Muscle layer of duodenum (tissue), 2 donors: Measurements from ENCODE around the gene CRTC3.

ENCODE experiments used
- H3K27ac ChIP-seq: one replicate; pipeline ENCODE4 v1.7.0; 2013; ENCODE audit warnings: mild to moderate bottlenecking, low read length
- H3K27me3 ChIP-seq: one replicate; pipeline ENCODE4 v1.7.0; 2013; ENCODE audit warnings: low read depth, mild to moderate bottlenecking, control low read depth, low read length
- H3K36me3 ChIP-seq, 2 donors: one replicate each; pipeline ENCODE4 v1.7.0; 2013; ENCODE audit warnings: low read length in 2 of 2, control low read depth in 1 of 2, mild to moderate bottlenecking in 1 of 2; ENCODE audit not compliant: insufficient read depth in 2 of 2, control insufficient read depth in 1 of 2
- H3K4me1 ChIP-seq, 2 donors: one replicate each; pipeline ENCODE4 v1.7.0; 2013; ENCODE audit warnings: low read length in 2 of 2, mild to moderate bottlenecking in 2 of 2, control low read depth in 1 of 2, moderate library complexity in 1 of 2; ENCODE audit not compliant: insufficient read depth in 2 of 2, control insufficient read depth in 1 of 2
- H3K4me3 ChIP-seq, 2 donors: one replicate each; pipeline ENCODE4 v1.7.0; 2013; ENCODE audit warnings: low read length in 2 of 2, low read depth in 1 of 2, mild to moderate bottlenecking in 1 of 2
- H3K9me3 ChIP-seq, 2 donors: one replicate each; pipeline ENCODE4 v1.7.0; 2013; ENCODE audit warnings: low read length in 2 of 2, control low read depth in 1 of 2, mild to moderate bottlenecking in 1 of 2; ENCODE audit not compliant: control insufficient read depth in 1 of 2
- donor health status: healthy.

The CRTC3 gene

DNA sequence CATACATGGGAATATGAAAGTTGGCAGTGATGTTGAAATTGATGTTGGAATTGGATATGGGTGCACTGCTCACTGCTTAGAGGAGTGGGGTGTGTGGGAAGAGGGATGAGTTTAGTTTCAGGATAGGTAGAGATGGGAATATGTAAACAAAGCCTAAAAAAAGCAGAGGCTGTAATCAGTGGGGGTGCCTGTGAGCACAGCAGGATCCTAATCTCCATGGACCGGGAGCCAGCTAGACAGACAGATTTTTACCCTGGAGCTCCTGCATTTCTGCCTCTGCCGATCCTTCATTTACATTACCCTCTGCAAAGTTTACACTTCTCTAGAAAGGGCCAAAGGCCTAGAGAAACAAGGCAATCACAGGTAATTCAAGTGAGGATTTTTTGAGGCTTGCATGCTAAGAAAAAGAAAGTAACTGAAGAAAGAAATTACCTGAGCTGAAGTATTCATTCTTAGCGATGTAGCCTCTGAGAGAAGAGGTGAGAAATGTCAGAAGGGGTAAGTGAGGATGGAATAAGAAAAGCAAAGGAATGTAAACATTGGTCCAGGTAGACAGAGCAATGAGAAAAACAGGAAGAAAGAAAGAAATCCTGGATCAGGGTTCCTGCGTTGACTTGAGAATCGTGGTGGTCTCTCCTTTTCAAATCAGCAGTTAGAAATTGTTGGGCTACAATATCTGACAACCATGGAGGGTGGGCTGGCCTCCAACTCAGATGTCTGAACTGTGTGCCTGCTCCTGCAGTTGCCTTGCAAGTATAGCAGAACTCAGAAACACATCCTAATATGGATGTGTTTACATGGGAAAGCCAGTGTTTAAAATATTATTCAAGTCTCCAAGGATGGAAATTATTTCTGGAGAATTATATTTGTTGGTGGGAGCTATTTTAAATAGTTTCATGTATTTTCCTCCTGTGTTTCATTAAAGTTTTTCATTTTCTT is 79.8 kb downstream of the CRTC3 start:
- Histone ChIP-seq H3K9me3 (no peaks in the 10 kb centered on the region), H3K27me3 (no peaks in the 10 kb centered on the region), H3K36me3 (peaks cover 2 to 19% of the 10 kb centered on the region in 2 donors), H3K4me1 (peaks cover 0 to 25% of the 10 kb centered on the region in 2 donors), H3K27ac (peak overlapping the region; percentile 68), H3K4me3 (no peak overlapping the region)

GRCh38 chr15:90610190-90610589 is 80.5 kb downstream of the CRTC3 start:
- Histone ChIP-seq H3K36me3 (peaks cover 0 to 15% of the 10 kb centered on the region in 2 donors), H3K27ac (peak overlapping the region; percentile 68), H3K9me3 (no peaks in the 10 kb centered on the region), H3K4me1 (peaks cover 0 to 25% of the 10 kb centered on the region in 2 donors), H3K27me3 (no peaks in the 10 kb centered on the region), H3K4me3 (no peak overlapping the region)

DNA sequence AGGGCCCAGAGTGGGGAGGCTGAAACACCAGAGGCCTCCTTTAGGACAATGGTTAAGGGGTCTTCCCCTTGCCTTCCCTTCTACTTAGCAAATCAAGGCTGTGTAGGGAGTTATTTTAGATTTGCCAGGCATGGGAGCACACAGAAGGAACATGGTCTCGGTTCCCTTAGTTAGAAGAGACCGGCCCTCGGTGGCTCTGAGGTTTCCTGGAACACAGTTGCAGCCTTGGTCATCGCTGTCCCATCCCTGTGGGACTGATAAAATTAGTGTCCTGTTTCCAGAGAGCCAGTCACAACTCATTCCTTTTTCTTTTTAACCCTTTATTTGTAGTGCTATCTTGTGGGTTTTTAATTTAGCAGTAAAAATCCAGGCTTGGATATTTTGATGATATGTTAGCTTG is 81.4 kb downstream of the CRTC3 start:
- H3K27ac ChIP-seq, result peak overlapping the region; percentile 68
- no peaks in the 10 kb centered on the region for H3K27me3 ChIP-seq
- H3K4me3 ChIP-seq, result no peak overlapping the region
- H3K9me3 ChIP-seq, result no peaks in the 10 kb centered on the region
- H3K4me1 ChIP-seq, result peaks cover 0 to 25% of the 10 kb centered on the region in 2 donors
- H3K36me3 ChIP-seq, result peaks cover 3 to 15% of the 10 kb centered on the region in 2 donors

DNA sequence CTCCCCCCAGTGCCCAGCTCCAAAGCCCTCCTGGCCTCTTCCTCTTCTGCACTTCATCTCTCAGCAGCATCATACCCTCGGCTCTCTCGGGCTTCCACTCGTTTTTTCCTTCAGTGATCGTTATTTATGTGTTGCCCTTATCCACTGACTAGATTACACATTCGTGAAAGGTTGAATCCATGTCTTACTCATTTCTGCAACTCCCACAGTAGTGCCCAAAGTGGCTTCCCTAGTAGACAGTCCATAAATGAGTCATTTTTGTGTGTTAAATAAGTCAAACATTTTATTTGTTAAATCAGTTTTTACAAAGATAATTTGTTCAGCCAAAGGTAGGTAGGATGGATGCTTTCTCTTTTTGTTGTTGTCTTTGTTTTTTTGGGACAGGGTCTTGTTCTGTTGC is 87.4 kb downstream of the CRTC3 start:
- Histone ChIP-seq H3K9me3 (no peaks in the 10 kb centered on the region), H3K4me3 (no peak overlapping the region), H3K36me3 (peaks cover 8 to 14% of the 10 kb centered on the region in 2 donors), H3K4me1 (peaks cover 0 to 7% of the 10 kb centered on the region in 2 donors), H3K27ac (no peak overlapping the region), H3K27me3 (no peaks in the 10 kb centered on the region)

- Histone ChIP-seq H3K4me3 (no peak overlapping the region), H3K27me3 (no peaks in the 10 kb centered on the region), H3K27ac (no peak overlapping the region), H3K36me3 (peaks cover 8 to 9% of the 10 kb centered on the region in 2 donors), H3K9me3 (no peaks in the 10 kb centered on the region), H3K4me1 (peaks cover 0 to 7% of the 10 kb centered on the region in 2 donors)
Observed at GRCh38 chr15:90617668-90618097, 88.0 kb downstream of the CRTC3 start.

DNA sequence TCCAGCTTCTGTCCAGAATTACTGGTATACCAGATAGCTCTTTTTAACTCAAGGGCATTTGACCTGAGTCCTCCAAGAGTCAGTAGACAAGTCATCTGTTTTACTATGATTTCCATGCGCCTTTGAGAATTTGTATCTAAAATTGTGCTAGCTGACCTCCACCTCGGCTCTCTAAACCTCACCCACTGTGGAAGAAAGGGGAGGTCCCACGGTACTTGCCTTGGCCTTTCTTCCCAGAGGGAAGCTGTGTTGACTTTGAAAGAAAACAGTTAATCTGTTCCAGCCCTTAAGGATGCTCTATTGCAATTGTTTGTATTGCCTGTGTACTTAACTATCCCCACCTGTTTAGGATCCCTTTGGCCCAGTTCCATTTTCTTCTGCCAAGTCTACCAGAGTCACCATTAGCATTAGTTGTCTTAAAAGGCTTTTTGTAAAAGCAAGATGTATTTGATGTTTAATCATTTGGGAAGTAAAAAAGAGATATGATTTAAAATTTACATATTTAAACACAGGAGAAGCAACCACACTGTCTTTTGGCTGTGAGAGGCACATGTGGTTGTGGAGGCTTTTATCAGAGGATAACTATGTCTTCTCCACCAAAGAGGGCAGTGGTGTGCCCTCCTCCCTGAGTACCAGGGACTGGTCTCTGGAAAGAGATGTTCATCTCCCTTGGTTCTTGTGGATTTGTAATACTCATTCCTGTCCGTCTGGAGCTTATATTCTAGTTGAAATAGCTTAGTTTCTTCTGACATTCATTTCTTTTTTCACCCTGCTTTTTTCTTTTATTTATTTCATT is 88.8 kb downstream of the CRTC3 start:
- peaks cover 13 to 16% of the 10 kb centered on the region in 2 donors for H3K36me3 ChIP-seq
- no peak overlapping the region for H3K4me3 ChIP-seq
- no peak overlapping the region for H3K27ac ChIP-seq
- peaks cover 0 to 7% of the 10 kb centered on the region in 2 donors for H3K4me1 ChIP-seq
- H3K27me3 ChIP-seq, result no peaks in the 10 kb centered on the region
- no peaks in the 10 kb centered on the region for H3K9me3 ChIP-seq

- no peaks in the 10 kb centered on the region for H3K9me3 ChIP-seq
- H3K4me3 ChIP-seq, result no peak overlapping the region
- no peak overlapping the region for H3K27ac ChIP-seq
- peaks cover 0 to 7% of the 10 kb centered on the region in 2 donors for H3K4me1 ChIP-seq
- H3K36me3 ChIP-seq, result peaks cover 16 to 17% of the 10 kb centered on the region in 2 donors
- no peaks in the 10 kb centered on the region for H3K27me3 ChIP-seq
Observed at GRCh38 chr15:90619468-90619867, 89.7 kb downstream of the CRTC3 start.

DNA sequence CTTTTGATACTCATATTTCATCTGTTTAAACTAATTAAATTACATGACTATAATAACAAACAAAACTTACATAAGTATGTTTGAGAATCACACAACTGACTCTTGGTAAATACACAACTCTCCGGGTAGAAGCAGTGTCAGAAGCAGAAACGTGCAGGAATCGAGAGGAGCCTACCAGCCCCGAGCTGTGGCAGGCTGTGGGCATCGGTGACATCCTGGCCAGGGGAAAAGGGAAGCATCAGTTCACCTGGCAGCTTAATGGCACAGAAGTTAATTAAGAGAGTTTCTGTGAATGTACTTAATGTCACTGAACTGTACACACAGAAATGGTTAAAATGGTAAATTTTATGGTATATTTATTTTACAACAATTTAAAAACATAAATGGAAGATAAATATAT is 90.2 kb downstream of the CRTC3 start:
- no peaks in the 10 kb centered on the region for H3K27me3 ChIP-seq
- H3K4me3 ChIP-seq, result no peak overlapping the region
- no peak overlapping the region for H3K27ac ChIP-seq
- H3K9me3 ChIP-seq, result no peaks in the 10 kb centered on the region
- peaks cover 19 to 20% of the 10 kb centered on the region in 2 donors for H3K36me3 ChIP-seq
- H3K4me1 ChIP-seq, result peaks cover 0 to 7% of the 10 kb centered on the region in 2 donors

DNA sequence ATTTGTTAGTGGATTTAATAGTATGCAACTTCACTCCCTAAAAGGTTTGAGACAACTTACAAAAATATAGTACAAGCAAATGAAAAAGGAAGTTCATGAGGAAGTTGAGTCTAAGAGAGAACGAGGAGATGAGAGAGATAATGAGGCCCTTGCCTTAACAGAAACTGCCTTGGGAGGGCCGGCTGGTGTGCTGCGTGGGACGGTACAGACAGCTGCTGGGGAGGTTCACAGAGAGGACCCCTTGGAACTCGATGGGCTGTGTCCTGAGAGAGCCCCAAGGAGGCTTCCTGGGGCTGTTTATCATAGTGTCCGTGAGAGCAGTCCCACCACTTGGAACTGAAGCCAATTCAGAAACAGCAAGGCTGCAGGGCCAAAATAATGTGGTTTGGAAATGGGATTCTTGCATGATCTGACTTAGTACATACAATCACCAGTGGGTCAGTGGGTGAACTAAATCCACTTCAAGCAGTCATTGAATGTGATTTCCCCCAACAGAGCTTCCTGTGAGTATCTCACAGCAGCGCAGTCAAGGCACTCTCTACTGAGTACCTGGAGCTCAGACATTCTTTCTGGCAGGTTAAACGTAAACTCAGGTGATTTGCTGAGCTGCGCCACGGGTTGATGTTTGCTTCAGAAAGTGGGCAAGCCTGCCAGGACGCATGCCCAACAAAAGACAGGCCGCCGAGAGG is 90.8 kb downstream of the CRTC3 start:
- no peak overlapping the region for H3K27ac ChIP-seq
- peaks cover 0 to 7% of the 10 kb centered on the region in 2 donors for H3K4me1 ChIP-seq
- H3K9me3 ChIP-seq, result no peaks in the 10 kb centered on the region
- no peak overlapping the region for H3K4me3 ChIP-seq
- peaks cover 17 to 24% of the 10 kb centered on the region in 2 donors for H3K36me3 ChIP-seq
- no peaks in the 10 kb centered on the region for H3K27me3 ChIP-seq

- H3K4me1 ChIP-seq, result no peaks in the 10 kb centered on the region
- no peaks in the 10 kb centered on the region for H3K9me3 ChIP-seq
- no peak overlapping the region for H3K27ac ChIP-seq
- H3K36me3 ChIP-seq, result peaks cover 35 to 45% of the 10 kb centered on the region in 2 donors
- no peaks in the 10 kb centered on the region for H3K27me3 ChIP-seq
- H3K4me3 ChIP-seq, result no peak overlapping the region
Observed at GRCh38 chr15:90623854-90624253, 94.1 kb downstream of the CRTC3 start.
